ENCODE data around the gene PPARG. TPM values are rescaled to one million over a fixed set of nuclear protein-coding genes. Genes with fewer than 3 reads are reported as not detected.
A peak's percentile ranks its signal among the peaks of the same experiment; 100 is the strongest.

The PPARG gene
- total and polyA plus RNA-seq, 8 donors: 7.9 to 85.2 (median 29.3) TPM

GRCh38 chr3:12352253-12352652 lies 63.4 kb downstream of the PPARG start:
- Histone ChIP-seq H3K9me3 (no peaks in the 10 kb centered on the region), H3K4me3 (no peak overlapping the region), H3K27ac (no peak overlapping the region), H3K36me3 (no peaks in the 10 kb centered on the region), H3K27me3 (no peaks in the 10 kb centered on the region), H3K4me1 (peaks cover 12 to 42% (median 23%) of the 10 kb centered on the region in 4 donors)
- DNase-seq: no peak
- intact Hi-C loops (cut with DNase I; ENCODE audit: low total_unique reads): no loop called here
- WGBS, 5 donors: 84 to 93% (median 90%) methylated on average over 2 of the region's 2 CpGs
- TF ChIP-seq POLR2AphosphoS5 (IDR thresholded peaks at IDR 0.05): no peak
- no peak for TF ChIP-seq CTCF (IDR thresholded peaks at IDR 0.05)
- TF ChIP-seq EP300 (IDR thresholded peaks at IDR 0.05): no peak
- no peak for TF ChIP-seq POLR2A (IDR thresholded peaks at IDR 0.05)

- no peak for DNase-seq
- H3K36me3 ChIP-seq: no peaks in the 10 kb centered on the region
- H3K4me1 ChIP-seq: peaks cover 12 to 44% (median 23%) of the 10 kb centered on the region in 4 donors
- H3K9me3 ChIP-seq: no peaks in the 10 kb centered on the region
- H3K4me3 ChIP-seq: no peak overlapping the region
- no peak overlapping the region for H3K27ac ChIP-seq
- TF ChIP-seq EP300 (IDR thresholded peaks at IDR 0.05): no peak
- TF ChIP-seq CTCF (IDR thresholded peaks at IDR 0.05): no peak
- TF ChIP-seq POLR2AphosphoS5 (IDR thresholded peaks at IDR 0.05): no peak
- no peak for TF ChIP-seq POLR2A (IDR thresholded peaks at IDR 0.05)
- H3K27me3 ChIP-seq: no peaks in the 10 kb centered on the region
- intact Hi-C loops (cut with DNase I; ENCODE audit: low total_unique reads): no loop called here
These were observed 63.9 kb downstream of the PPARG start for GRCh38 chr3:12352755-12353154.

GRCh38 chr3:12353796-12354525 lies 65.1 kb downstream of the PPARG start:
- Histone ChIP-seq H3K9me3 (no peaks in the 10 kb centered on the region), H3K4me3 (no peak overlapping the region), H3K27ac (no peak overlapping the region), H3K4me1 (peaks cover 12 to 51% (median 23%) of the 10 kb centered on the region in 4 donors), H3K27me3 (no peaks in the 10 kb centered on the region), H3K36me3 (no peaks in the 10 kb centered on the region)
- DNase-seq: no peak
- intact Hi-C loops (cut with DNase I; ENCODE audit: low total_unique reads): no loop called here
- peak in 1 of 3 donors; percentile 28 for TF ChIP-seq POLR2AphosphoS5 (IDR thresholded peaks at IDR 0.05)
- no peak for TF ChIP-seq EP300 (IDR thresholded peaks at IDR 0.05)
- 64 to 78% (median 72%) methylated on average over 7 of the region's 7 CpGs for WGBS, 5 donors

GRCh38 chr3:12356175-12356574 lies 67.3 kb downstream of the PPARG start:
- Histone ChIP-seq H3K4me1 (peaks cover 8 to 32% (median 16%) of the 10 kb centered on the region in 4 donors), H3K27me3 (no peaks in the 10 kb centered on the region), H3K36me3 (no peaks in the 10 kb centered on the region), H3K4me3 (no peak overlapping the region), H3K27ac (no peak overlapping the region), H3K9me3 (no peaks in the 10 kb centered on the region)
- 27 to 49% (median 39%) methylated on average over 5 of the region's 5 CpGs for WGBS, 5 donors
- intact Hi-C loops (cut with DNase I; ENCODE audit: low total_unique reads): no loop called here
- no peak for DNase-seq
- no peak for TF ChIP-seq EP300 (IDR thresholded peaks at IDR 0.05)
- TF ChIP-seq POLR2AphosphoS5 (IDR thresholded peaks at IDR 0.05): no peak
- no peak for TF ChIP-seq POLR2A (IDR thresholded peaks at IDR 0.05)
- no peak for TF ChIP-seq CTCF (IDR thresholded peaks at IDR 0.05)

GRCh38 chr3:12356996-12357395 lies 68.1 kb downstream of the PPARG start:
- no peak overlapping the region for H3K4me3 ChIP-seq
- H3K27ac ChIP-seq: peak overlapping the region in 1 of 5 donors; percentile 33
- intact Hi-C loops (cut with DNase I; ENCODE audit: low total_unique reads): no loop called here

More at GRCh38 chr3:12356996-12357395, 68.1 kb downstream of the PPARG start:
- no peaks in the 10 kb centered on the region for H3K36me3 ChIP-seq
- no peak for DNase-seq
- TF ChIP-seq POLR2A (IDR thresholded peaks at IDR 0.05) (no peak), CTCF (IDR thresholded peaks at IDR 0.05) (no peak), EP300 (IDR thresholded peaks at IDR 0.05) (no peak), POLR2AphosphoS5 (IDR thresholded peaks at IDR 0.05) (no peak)
- peaks cover 2 to 24% (median 10%) of the 10 kb centered on the region in 4 donors for H3K4me1 ChIP-seq
- 92 to 97% (median 93%) methylated on average over 7 of the region's 7 CpGs for WGBS, 5 donors
- H3K9me3 ChIP-seq: no peaks in the 10 kb centered on the region
- no peaks in the 10 kb centered on the region for H3K27me3 ChIP-seq

Data from stomach (tissue), 9 donors.